ENCODE data around the gene C5AR1.
"Not testable (repeated sequence)": the region's sequence is repeated elsewhere in the genome, so short reads cannot be mapped to it uniquely, and the experiment has no call there.

C5AR1 gene

DNA sequence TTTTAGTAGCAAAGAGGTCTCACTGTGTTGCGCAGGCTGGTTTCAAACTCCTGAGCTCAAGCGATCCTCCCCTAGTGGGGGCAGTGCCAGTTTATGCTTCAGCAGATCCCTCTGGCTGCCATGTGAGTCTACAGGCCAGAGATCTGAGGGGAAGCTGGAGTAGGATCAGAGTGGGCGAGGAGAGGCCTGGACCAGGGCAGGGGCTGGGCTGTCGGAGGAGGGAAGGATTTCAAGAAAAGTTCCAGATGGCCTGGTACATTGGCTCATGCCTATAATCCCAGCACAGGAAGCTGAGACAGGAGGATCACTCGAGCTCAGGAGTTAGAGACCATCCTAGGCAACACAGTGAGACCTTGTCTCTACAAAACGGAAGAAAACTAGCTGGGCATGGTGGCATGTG lies 49.3 kb downstream of the C5AR1 start:
- DNase-seq: no peak
- intact Hi-C loops (cut with DNase I): no loop called here

DNA sequence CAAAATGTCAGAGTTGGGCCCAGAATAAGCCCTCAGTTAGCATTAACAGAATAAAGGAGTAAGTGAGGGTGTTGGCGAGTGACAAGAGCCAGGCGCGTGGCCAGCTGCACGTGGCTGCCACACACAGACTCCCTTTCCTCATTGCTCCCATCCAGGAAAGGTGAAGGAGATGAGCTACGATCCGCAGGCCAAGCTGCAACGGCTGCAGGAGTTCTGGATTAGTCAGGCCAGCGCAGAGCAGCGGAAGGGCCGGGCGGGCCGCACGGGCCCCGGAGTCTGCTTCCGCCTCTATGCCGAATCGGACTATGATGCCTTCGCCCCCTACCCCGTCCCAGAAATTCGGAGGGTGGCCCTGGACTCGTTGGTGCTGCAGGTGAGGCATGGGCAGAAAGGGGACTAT lies 52.7 kb downstream of the C5AR1 start:
- intact Hi-C loops (cut with DNase I): no loop called here
- no peak for DNase-seq

GRCh38 chr19:47363758-47364531 lies 54.3 kb downstream of the C5AR1 start:
- intact Hi-C loops (cut with DNase I): no loop called here
- DNase-seq: no peak

DNA sequence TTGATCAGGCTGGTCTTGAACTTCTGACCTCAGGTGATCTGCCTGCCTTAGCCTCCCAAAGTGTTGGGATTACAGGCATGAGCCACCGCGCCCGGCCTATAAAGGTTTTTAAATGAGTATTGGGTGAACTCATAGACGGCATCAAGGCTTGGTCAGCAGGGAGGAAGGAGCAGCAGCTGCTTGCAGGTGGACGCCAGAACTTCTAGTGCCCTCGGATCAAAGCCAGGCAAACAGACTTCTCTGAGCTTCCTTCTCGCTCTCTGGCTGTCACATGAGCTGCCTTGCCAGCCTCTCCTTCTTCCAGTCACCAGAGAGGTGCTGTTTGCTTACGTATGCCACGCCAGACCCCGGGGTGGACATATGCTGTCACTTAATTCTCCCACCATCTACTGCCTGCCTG lies 55.8 kb downstream of the C5AR1 start:
- intact Hi-C loops (cut with DNase I); DNase-seq: not testable (repeated sequence)

DNA sequence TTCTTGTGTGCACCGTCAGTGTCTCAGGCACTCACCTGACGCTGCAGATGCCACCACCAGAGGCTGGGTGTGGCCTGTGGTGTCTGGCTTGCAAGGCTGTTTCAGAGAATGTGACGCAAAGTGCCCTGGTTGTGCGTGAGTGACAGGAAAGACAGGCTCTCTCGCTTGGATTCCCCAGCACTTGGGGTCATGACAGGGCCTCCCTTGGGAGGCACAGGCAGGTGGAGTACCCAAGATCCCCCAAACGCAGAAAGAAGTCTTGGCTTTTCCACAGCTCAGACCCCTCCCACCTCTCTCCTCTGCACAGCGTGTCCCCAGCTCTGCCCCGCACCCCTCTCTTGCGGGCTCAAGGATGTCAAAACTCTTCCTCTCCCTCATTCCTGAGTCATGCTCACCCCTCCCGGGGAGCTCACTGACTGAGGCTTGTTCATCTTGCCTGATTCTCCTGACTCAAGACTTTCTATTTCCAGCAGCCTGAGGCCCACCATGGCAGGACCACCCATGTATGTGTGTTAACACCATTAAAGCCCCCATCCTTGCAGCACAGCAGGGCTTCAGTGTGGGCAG lies 60.5 kb downstream of the C5AR1 start:
- peak in 5 of 10 donors; percentile 42 to 89 (median 69) for DNase-seq
- intact Hi-C loops (cut with DNase I): no loop called here

DNA sequence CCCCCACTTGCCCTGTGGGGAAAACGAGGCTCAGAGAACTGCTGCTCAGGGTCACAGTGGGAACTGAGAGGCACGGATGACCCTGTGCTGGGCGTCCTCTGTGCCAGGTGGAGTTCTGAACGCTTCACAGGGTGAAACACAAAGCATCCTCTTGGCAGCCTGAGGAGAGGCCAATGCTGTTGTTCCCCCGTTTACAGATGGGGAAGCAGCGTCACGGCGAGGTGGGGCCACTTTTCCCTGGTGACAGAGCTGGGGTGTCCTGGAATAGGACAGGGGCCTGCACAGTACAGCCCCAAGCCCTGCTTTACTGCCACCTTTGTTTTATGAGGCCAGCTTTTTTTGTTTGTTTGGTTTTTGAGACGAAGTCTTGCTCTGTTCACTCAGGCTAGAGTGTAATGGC lies 61.6 kb downstream of the C5AR1 start:
- peak in 1 of 10 donors; percentile 30 for DNase-seq
- intact Hi-C loops (cut with DNase I): no loop called here

Data from posterior cingulate gyrus (tissue), 11 donors.